SK-MEL-5 (cell line): Measurements from ENCODE around the gene CELF5. TPM values are rescaled to one million over a fixed set of nuclear protein-coding genes. Genes with fewer than 3 reads are reported as not detected.
A peak's percentile ranks its signal among the peaks of the same experiment; 100 is the strongest.
"Not testable (repeated sequence)": the region's sequence is repeated elsewhere in the genome, so short reads cannot be mapped to it uniquely, and the experiment has no call there.

Source experiments
- DNase-seq: peaks from one replicate; pipeline ENCODE4 v3.0.0-alpha.2; 2016; ENCODE audit warnings: low read depth, low spot score
- in situ Hi-C: cut with HindIII; loops from 2 replicates; pipeline ENCODE4 v1.10.0; 2016; ENCODE audit warnings: low sequenced_read_pairs, high pct_unique_total_duplicates, low pct_unique_long_range_greater_than_20kb
- total RNA-seq: library from RNA; depleted of rRNA; stranded (reverse); fragments of >200 nt; shearing (Covaris generic); gene quantifications from 2 replicates; pipeline ENCODE4 v1.2.3, GENCODE V29; 2014

CELF5 gene
- total RNA-seq, 1 experiment from 2014 or later, result not detected

GRCh38 chr19:3292958-3293529, 68.6 kb downstream of the CELF5 start:
- DNase-seq, result no peak
- in situ Hi-C loops, result no loop called here

GRCh38 chr19:3293560-3293959, 69.1 kb downstream of the CELF5 start:
- in situ Hi-C loops, result no loop called here
- DNase-seq, result no peak

GRCh38 chr19:3294080-3294850, 69.8 kb downstream of the CELF5 start:
- no peak for DNase-seq
- in situ Hi-C loops, result no loop called here

GRCh38 chr19:3295581-3295980, 71.1 kb downstream of the CELF5 start:
- no peak for DNase-seq
- in situ Hi-C loops, result no loop called here

GRCh38 chr19:3296034-3296433, 71.6 kb downstream of the CELF5 start:
- no peak for DNase-seq
- in situ Hi-C loops, result no loop called here

GRCh38 chr19:3296446-3296845, 72.0 kb downstream of the CELF5 start:
- DNase-seq, result no peak
- in situ Hi-C loops, result no loop called here

- in situ Hi-C loops, result no loop called here
- no peak for DNase-seq
Measured at GRCh38 chr19:3298853-3299449, 74.5 kb downstream of the CELF5 start.

GRCh38 chr19:3300566-3300965, 76.1 kb downstream of the CELF5 start:
- DNase-seq, in situ Hi-C loops: not testable (repeated sequence)

GRCh38 chr19:3302755-3303154, 78.3 kb downstream of the CELF5 start:
- in situ Hi-C loops, result no loop called here
- DNase-seq, result peak; percentile 38

GRCh38 chr19:3304871-3305423, 80.5 kb downstream of the CELF5 start:
- DNase-seq, result peak; percentile 70
- in situ Hi-C loops, result no loop called here

GRCh38 chr19:3309724-3310123, 85.3 kb downstream of the CELF5 start:
- in situ Hi-C loops, result no loop called here
- no peak for DNase-seq

GRCh38 chr19:3310280-3310679, 85.8 kb downstream of the CELF5 start:
- in situ Hi-C loops, result no loop called here
- no peak for DNase-seq

GRCh38 chr19:3310711-3311110, 86.2 kb downstream of the CELF5 start:
- DNase-seq, result no peak
- in situ Hi-C loops, result no loop called here

GRCh38 chr19:3313199-3313575, 88.7 kb downstream of the CELF5 start:
- in situ Hi-C loops, result no loop called here
- no peak for DNase-seq

- in situ Hi-C loops, result no loop called here
- DNase-seq, result no peak
Measured at GRCh38 chr19:3314962-3315675, 90.7 kb downstream of the CELF5 start.

GRCh38 chr19:3315676-3315973, 91.2 kb downstream of the CELF5 start:
- no peak for DNase-seq
- in situ Hi-C loops, result no loop called here

GRCh38 chr19:3316132-3316648, 91.7 kb downstream of the CELF5 start:
- no peak for DNase-seq
- in situ Hi-C loops, result no loop called here

GRCh38 chr19:3316659-3317207, 92.3 kb downstream of the CELF5 start:
- no peak for DNase-seq
- in situ Hi-C loops, result no loop called here
